Measurements from ENCODE around the gene CHD1.

The CHD1 gene

GRCh38 chr5:98923966-98924365 lies 4.8 kb downstream of the CHD1 start:
- no peak overlapping the region for H3K27ac ChIP-seq
- TF ChIP-seq CTCF (conservative IDR thresholded peaks at IDR 0.05): no peak

- TF ChIP-seq CTCF (conservative IDR thresholded peaks at IDR 0.05): no peak
- no peak overlapping the region for H3K27ac ChIP-seq
These were observed 6.8 kb downstream of the CHD1 start for GRCh38 chr5:98921947-98922505.

GRCh38 chr5:98917433-98917832 lies 11.4 kb downstream of the CHD1 start:
- TF ChIP-seq CTCF (conservative IDR thresholded peaks at IDR 0.05): no peak
- H3K27ac ChIP-seq: no peak overlapping the region

DNA sequence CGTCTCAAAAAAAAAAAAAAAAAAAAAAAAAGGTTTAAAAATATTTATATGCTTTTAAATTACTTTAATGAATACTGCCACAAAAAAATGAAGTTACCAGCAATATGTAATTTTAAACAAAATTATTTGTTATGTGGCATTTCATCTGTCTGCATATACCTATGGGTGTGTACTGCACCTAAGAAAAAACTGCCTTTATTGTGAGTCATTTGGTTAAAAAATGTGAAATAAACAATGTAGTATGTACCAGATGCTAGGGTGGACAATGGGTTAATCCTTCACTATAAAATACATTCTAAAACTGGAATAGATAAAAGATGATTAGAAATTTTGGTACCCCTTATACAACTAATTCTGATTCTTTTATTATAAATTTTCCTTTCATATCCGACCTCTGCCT lies 12.3 kb downstream of the CHD1 start:
- TF ChIP-seq CTCF (conservative IDR thresholded peaks at IDR 0.05): no peak
- H3K27ac ChIP-seq: no peak overlapping the region

GRCh38 chr5:98913911-98914310 lies 14.9 kb downstream of the CHD1 start:
- H3K27ac ChIP-seq: no peak overlapping the region
- no peak for TF ChIP-seq CTCF (conservative IDR thresholded peaks at IDR 0.05)

DNA sequence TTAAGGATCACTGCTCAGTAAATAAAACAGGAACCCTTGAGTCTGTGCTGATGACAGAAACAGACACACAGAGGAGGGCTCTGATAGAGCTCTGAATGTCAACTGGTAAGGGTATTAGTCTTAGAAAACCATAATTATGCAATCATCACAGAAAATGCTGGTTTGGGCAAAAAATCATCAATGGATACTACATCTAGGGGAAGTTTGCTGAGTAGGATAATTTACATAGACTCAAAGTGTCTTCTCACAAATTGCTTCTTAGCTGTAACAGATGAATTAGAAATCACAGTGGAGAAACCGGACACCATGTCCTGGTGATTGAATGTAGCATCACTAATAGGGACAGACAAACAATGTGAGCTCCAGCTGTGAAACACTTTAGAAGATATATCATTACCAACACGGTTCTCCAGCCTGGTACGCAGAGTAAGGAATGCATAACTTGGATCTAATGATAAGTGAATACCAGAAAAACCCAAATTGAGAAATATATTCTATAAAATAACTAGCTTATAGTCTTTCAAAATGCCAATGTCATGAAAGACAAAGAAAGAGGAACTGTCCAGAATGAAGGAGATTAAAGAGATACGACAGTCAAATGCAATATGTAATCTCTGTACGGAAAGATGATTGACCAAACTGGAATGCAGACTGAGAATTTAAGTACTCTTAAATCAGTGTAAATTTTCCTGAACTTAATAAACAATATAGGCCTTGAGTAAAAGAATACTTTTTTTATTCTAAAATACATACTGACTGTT lies 17.3 kb downstream of the CHD1 start:
- TF ChIP-seq CTCF (conservative IDR thresholded peaks at IDR 0.05): no peak
- no peak overlapping the region for H3K27ac ChIP-seq

DNA sequence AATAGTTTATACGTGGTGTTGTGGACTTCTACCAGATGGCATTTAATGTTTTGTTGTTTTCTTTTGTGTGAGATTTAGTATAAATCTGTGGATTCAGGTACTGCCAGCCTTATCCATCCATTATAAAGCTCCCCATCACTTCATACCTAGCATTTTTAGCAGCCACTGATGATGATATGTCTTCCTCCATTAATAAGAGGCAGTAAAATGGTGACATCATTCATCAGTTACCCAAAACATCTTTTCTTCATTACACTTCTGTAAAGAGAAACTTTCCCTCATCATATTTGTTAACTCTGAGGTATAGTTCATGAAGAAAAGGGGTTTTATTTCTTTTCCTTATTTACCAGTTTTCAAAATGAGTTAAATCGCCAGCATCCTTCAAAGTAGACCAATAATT lies 19.4 kb downstream of the CHD1 start:
- no peak overlapping the region for H3K27ac ChIP-seq
- no peak for TF ChIP-seq CTCF (conservative IDR thresholded peaks at IDR 0.05)

All from VCaP (cell line).